Measurements from ENCODE around the gene C14orf132.

DNA sequence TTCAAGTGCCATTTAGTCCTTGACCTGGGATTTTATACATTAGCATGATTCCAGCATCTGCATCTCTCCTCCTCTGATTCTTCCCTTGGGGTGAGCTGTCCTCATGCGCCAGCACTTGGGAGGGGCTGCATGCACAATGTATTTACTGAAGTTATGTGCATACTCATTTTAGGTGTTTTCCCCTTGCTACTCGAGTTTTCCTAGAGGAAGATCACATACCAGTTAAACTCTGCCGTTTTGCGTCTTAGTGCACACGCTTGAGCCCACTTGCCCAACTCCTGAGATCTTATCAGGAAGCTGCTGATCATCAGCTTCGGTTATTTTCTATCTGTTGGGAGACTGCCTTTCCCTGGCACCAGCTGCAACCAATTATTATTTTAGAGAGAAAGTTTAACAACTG is 78.8 kb downstream of the C14orf132 start:
- TF ChIP-seq ZNF274 (IDR thresholded peaks at IDR 0.05; ENCODE audit: low read depth, low read length) (no peak), YY1 (IDR thresholded peaks at IDR 0.05; ENCODE audit: insufficient read depth, insufficient read length) (no peak)
